Activated CD4-positive, alpha-beta T cell treated with anti-CD3 and anti-CD28 coated beads, Interleukin-2, amount 10 ng/mL, durations not matched to agents 7 days and 5 days (primary cell): ENCODE results near the gene PTPN1. TPM values are rescaled to one million over a fixed set of nuclear protein-coding genes. Genes with fewer than 3 reads are reported as not detected.

Experiments used
- microRNA-seq: library from miRNA; unstranded; fragments of <30 nt; microRNA quantifications from one replicate; pipeline ENCODE4 v1.2.0, GENCODE V29; 2021; ENCODE audit warnings: borderline microRNAs expressed, borderline replicate concordance
- total RNA-seq, 2 experiments: library from RNA; stranded (reverse); gene quantifications; one replicate each; pipeline ENCODE4 v1.2.3, GENCODE V29; 2021

The PTPN1 gene
- total RNA-seq, 2 experiments from 2014 or later: 66.4 to 75.3 TPM

Small RNA genes lying within 50 kb of the gene (microRNA-seq; reads per million reads assigned to microRNA genes)
- gene MIR1302-5: not detected
- not detected for gene MIR645

Other genes with a start within 250 kb of the PTPN1 start
- not detected for gene RIPOR3, start 181.2 kb downstream of the PTPN1 start, total RNA-seq
- 1 to 10 TPM; 4.2 to 4.4 TPM for gene PARD6B, start 221.2 kb downstream of the PTPN1 start, total RNA-seq